ENCODE data around the gene VWA7. TPM values are rescaled to one million over a fixed set of nuclear protein-coding genes. Genes with fewer than 3 reads are reported as not detected.

The VWA7 gene
- total RNA-seq, 1 experiment from 2014 or later, result 0.34 TPM

DNA sequence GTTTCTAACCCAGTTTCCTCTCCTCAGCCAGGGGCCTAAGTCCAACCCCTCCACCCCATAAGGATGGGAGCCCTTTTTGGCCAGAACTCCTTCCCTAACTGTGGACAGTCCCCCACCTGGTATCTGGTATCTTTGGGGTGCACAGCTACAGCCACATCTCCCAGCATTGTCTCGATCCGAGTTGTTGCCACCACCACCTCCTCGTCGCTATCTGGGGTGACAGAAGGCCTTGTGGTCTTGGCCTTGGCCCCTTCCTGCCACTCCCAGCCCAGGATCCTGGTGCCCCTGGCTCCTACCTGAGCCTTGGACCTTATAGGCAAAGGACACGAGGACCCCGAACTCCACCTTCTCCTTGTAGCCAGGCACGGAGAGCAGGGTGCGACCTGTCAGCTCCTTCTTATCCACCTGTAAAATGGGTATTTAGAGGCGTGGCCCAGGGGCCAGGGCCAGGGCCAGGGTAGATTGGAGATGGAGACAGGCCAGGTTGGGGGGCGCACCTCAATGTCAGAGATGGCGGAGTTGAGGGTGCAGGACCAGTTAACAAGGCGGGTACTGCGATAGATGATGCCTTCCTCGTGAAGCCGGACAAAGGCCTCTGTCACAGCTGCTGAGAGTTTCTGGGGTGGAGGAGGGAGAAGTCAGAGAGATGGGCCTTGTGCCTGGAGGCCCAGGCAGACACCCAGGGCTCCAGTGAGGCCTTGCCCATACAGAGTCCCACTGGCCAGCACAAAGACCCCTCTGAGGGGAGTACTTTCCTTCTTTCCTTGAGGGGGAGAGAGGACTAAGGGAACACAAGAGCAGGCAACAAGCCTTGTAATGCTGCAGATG lies 7.2 kb upstream of the VWA7 start:
- no peak for DNase-seq
- Histone ChIP-seq H3K4me1 (ENCODE audit: low read length) (peaks cover 5% of the 10 kb centered on the region), H3K4me2 (ENCODE audit: low read depth, low read length, poor library complexity, severe bottlenecking) (no peak overlapping the region), H3K79me2 (ENCODE audit: low read length) (0 out of 2 replicates have a peak, but pooled peaks cover 4% of the 10 kb centered on the region), H3K36me3 (ENCODE audit: insufficient read depth, low read length) (peaks cover 23% of the 10 kb centered on the region), H3K9me3 (ENCODE audit: low read length) (no peaks in the 10 kb centered on the region), H2AFZ (ENCODE audit: low read length) (no peak overlapping the region), H3K9ac (ENCODE audit: low read length) (no peak overlapping the region), H3K27me3 (ENCODE audit: low read length) (no peaks in the 10 kb centered on the region), H3K27ac (ENCODE audit: low read length) (no peak overlapping the region), H3K9me2 (replicated peaks; ENCODE audit: insufficient read depth, low read length) (no peaks in the 10 kb centered on the region), H4K20me1 (ENCODE audit: insufficient read depth, low read depth, low read length) (no peaks in the 10 kb centered on the region), H3K4me3 (ENCODE audit: low read length) (no peak overlapping the region)

DNA sequence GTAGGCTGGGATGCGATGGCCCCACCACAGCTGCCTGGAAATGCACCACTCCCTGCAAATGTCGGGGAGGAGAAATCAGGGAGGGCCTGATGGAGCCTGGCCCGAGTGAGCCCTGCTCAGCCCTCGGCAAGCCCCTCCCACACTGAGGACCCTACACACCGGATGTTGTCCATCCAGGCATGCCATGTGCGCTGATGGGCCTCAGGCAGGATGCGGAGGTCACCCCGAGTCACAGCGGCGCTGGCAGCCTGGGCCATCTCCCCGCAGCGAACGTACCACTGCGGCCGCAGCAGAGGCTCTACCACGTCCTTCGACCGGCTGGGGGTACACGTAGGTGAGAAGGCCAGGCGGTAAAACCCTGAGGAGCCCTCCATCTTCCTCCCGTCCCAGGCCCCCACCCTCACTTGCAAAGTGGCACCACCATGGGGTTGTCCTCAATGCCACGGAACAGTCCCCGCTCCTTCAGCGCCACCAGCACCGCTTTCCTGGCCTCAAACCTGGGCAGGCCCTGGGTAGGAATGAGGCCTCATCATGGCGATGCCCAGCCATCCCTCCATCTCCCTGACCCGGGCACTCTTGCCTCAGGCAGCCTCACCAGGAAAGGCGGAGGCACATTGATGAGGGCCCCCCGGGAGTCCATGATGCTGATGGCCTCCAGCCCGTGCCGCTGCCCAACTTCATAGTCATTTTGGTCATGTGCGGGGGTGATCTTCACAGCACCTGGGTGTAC lies 5.2 kb upstream of the VWA7 start:
- Histone ChIP-seq H3K9me3 (ENCODE audit: low read length) (no peaks in the 10 kb centered on the region), H3K4me1 (ENCODE audit: low read length) (peaks cover 8% of the 10 kb centered on the region), H3K9ac (ENCODE audit: low read length) (no peak overlapping the region), H3K36me3 (ENCODE audit: insufficient read depth, low read length) (peaks cover 18% of the 10 kb centered on the region), H3K27me3 (ENCODE audit: low read length) (no peaks in the 10 kb centered on the region), H3K79me2 (ENCODE audit: low read length) (no peaks in the 10 kb centered on the region), H4K20me1 (ENCODE audit: insufficient read depth, low read depth, low read length) (no peaks in the 10 kb centered on the region), H3K4me2 (ENCODE audit: low read depth, low read length, poor library complexity, severe bottlenecking) (no peak overlapping the region), H3K27ac (ENCODE audit: low read length) (no peak overlapping the region), H2AFZ (ENCODE audit: low read length) (no peak overlapping the region), H3K4me3 (ENCODE audit: low read length) (no peak overlapping the region), H3K9me2 (replicated peaks; ENCODE audit: insufficient read depth, low read length) (no peaks in the 10 kb centered on the region)
- no peak for DNase-seq

DNA sequence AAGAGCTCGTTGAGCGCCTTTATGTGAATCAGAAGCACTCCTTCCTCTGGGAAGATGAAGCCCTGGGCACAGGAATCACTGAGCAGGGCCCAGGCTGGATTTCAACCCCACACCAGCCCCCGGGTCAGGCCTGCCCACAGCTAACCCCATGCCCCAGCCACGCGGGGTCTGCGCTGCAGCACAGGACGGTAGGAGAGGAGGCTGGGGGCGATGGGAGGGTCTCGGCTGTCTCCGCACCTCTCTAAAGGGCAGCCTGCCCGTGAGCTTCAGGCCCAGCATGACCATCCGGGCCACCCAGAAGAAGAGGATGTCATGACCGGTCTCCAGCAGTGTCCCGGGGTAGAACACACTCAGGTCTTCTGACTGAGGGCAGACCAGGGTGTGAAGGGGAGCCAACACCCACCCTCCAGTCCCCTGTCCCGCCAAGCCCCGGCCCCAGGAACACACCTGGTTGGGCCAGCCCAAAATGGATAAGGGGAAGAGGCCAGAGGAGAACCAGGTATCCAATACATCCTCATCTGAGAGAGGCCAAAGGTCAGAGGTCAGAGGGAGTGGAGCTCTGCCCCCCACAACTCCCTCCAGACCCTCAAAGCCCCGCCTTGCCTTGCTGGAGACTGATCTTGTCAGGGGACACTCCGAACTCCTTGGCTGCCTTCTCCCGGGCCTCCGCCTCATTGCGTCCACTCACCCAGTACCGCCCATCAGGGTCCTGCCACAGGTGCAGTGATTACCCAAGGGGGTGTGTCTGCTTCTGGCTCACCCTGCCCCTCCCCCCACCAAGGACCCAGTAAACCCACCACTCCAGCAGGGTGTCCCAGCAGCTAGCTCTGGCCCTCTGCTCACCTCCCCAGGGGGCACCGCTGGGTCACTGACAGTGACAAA lies 4.4 kb upstream of the VWA7 start:
- peaks cover 14% of the 10 kb centered on the region for H3K4me1 ChIP-seq (ENCODE audit: low read length)
- H3K9ac ChIP-seq (ENCODE audit: low read length), result no peak overlapping the region
- no peak overlapping the region for H3K27ac ChIP-seq (ENCODE audit: low read length)
- H3K79me2 ChIP-seq (ENCODE audit: low read length), result no peaks in the 10 kb centered on the region
- no peaks in the 10 kb centered on the region for H3K27me3 ChIP-seq (ENCODE audit: low read length)
- H3K4me2 ChIP-seq (ENCODE audit: low read depth, low read length, poor library complexity, severe bottlenecking), result no peak overlapping the region
- peaks cover 18% of the 10 kb centered on the region; the same call in 1 of the 2 replicates for H3K36me3 ChIP-seq (ENCODE audit: insufficient read depth, low read length)
- no peaks in the 10 kb centered on the region for H3K9me2 ChIP-seq (replicated peaks; ENCODE audit: insufficient read depth, low read length)
- DNase-seq, result no peak
- no peaks in the 10 kb centered on the region for H4K20me1 ChIP-seq (ENCODE audit: insufficient read depth, low read depth, low read length)
- no peak overlapping the region for H2AFZ ChIP-seq (ENCODE audit: low read length)
- no peak overlapping the region for H3K4me3 ChIP-seq (ENCODE audit: low read length)
- no peaks in the 10 kb centered on the region for H3K9me3 ChIP-seq (ENCODE audit: low read length)

DNA sequence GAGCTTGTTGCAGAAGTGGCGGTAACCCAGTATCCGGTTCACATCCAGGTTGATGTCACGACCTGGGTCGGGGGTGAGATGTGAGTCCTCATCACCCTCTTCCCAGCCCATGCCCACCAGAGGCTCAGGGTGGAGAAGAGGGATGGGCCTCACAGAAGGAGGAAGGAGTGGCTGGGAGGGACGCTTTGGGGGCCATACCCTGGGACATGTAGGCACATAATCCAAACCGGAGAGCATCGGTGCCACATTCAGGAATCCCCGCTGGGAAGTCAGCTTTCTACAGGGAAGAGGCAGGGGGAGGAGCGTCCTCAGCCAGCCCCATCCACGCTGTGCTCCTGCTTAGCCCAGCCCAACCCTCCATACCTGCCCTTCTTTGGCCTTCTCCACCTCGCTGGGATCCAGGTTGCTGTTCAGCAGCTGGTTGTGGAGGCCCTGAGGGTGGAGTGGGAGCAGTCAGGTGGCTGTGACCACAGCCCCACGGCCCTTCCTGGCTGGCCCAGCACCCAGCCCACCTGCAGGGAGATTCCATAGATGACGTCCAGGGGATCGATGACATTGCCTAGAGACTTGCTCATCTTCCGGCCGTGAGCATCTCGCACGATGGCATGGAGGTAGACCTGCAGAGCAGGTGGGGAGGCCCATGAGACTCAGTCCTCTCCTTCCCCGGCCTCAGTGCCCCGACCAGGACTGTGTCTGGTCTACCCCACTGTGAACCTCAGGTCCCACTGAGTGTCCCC lies 3.5 kb upstream of the VWA7 start:
- H3K9me2 ChIP-seq (replicated peaks; ENCODE audit: insufficient read depth, low read length), result no peaks in the 10 kb centered on the region
- H3K27me3 ChIP-seq (ENCODE audit: low read length), result no peaks in the 10 kb centered on the region
- no peaks in the 10 kb centered on the region for H3K9me3 ChIP-seq (ENCODE audit: low read length)
- no peak for DNase-seq
- no peak overlapping the region for H2AFZ ChIP-seq (ENCODE audit: low read length)
- no peaks in the 10 kb centered on the region for H4K20me1 ChIP-seq (ENCODE audit: insufficient read depth, low read depth, low read length)
- peaks cover 18% of the 10 kb centered on the region; the same call in 1 of the 2 replicates for H3K36me3 ChIP-seq (ENCODE audit: insufficient read depth, low read length)
- peaks cover 14% of the 10 kb centered on the region for H3K4me1 ChIP-seq (ENCODE audit: low read length)
- H3K79me2 ChIP-seq (ENCODE audit: low read length), result no peaks in the 10 kb centered on the region
- no peak overlapping the region for H3K4me2 ChIP-seq (ENCODE audit: low read depth, low read length, poor library complexity, severe bottlenecking)
- no peak overlapping the region for H3K4me3 ChIP-seq (ENCODE audit: low read length)
- no peak overlapping the region for H3K27ac ChIP-seq (ENCODE audit: low read length)
- no peak overlapping the region for H3K9ac ChIP-seq (ENCODE audit: low read length)

DNA sequence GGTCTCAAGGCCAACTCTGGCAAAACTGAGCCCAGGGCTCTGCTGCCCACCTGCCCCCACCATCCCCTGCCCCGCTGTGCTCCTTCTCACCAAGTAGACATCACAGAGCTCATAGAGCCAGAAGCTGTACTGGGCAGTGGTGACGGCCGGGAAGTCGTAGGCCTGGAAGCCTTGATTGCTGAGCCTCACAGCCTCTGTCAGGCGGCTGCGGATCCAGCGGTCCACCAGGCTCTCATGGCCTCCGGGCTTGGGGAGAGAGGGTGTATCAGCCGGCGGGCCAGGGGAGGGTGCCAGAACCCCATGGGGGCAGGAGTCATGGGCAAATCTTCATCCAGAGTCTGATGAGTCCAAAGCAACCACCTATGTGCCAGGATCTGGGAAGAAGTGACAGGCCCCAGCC lies 2.8 kb upstream of the VWA7 start:
- no peak overlapping the region for H2AFZ ChIP-seq (ENCODE audit: low read length)
- H3K9me2 ChIP-seq (replicated peaks; ENCODE audit: insufficient read depth, low read length), result no peaks in the 10 kb centered on the region
- H3K9ac ChIP-seq (ENCODE audit: low read length), result no peak overlapping the region
- no peak overlapping the region for H3K4me3 ChIP-seq (ENCODE audit: low read length)
- H3K36me3 ChIP-seq (ENCODE audit: insufficient read depth, low read length), result peaks cover 18% of the 10 kb centered on the region; the same call in 1 of the 2 replicates
- H3K9me3 ChIP-seq (ENCODE audit: low read length), result no peaks in the 10 kb centered on the region
- no peaks in the 10 kb centered on the region for H3K79me2 ChIP-seq (ENCODE audit: low read length)
- H3K27ac ChIP-seq (ENCODE audit: low read length), result no peak overlapping the region
- H3K27me3 ChIP-seq (ENCODE audit: low read length), result no peaks in the 10 kb centered on the region
- H3K4me1 ChIP-seq (ENCODE audit: low read length), result peaks cover 14% of the 10 kb centered on the region
- H4K20me1 ChIP-seq (ENCODE audit: insufficient read depth, low read depth, low read length), result no peaks in the 10 kb centered on the region
- DNase-seq, result no peak
- H3K4me2 ChIP-seq (ENCODE audit: low read depth, low read length, poor library complexity, severe bottlenecking), result no peak overlapping the region

DNA sequence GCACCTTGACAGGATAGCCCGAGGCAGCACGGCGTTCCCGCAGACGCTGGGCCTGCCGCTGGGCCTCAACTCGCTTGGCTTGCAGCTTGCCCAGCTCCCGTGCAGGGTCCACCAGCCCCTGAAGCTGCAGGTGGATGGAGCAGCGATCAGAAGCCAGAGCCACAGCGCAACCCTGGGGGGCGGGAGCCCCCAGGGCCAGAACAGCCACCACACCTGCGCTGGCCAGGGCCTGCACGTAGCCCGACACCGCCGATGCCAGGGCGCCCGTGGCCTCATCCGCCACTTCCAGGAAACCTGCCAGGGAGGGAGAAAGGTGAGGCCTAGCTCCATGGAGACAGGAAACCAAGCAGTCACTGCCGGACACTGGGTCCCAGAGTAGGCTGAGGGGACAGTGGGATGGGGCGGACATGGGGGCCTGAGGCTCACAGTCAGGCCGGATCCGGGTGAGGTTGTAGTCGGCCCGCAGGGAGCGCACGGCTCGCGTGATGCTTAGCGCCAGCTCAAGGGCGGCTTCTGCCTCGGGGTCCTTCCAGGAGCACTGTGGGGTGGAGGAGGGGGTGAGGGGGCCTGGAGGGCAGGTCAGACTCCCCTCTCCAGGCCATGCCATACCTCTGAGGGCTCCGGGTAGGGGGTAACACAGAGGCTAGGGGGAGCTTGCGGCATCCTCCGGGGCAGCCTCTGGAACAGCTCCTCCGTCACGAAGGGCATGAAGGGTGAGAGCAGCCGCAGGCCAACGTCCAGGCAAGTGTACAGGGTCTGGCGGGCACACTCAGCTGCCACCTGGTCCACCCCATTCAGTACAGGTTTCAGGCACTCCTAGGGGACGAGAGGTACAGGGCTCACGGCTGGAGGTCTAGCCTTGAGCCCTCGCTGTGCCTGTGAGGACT lies 2.1 kb upstream of the VWA7 start:
- H3K9me3 ChIP-seq (ENCODE audit: low read length), result no peaks in the 10 kb centered on the region
- no peaks in the 10 kb centered on the region for H3K9me2 ChIP-seq (replicated peaks; ENCODE audit: insufficient read depth, low read length)
- no peak overlapping the region for H2AFZ ChIP-seq (ENCODE audit: low read length)
- H3K4me1 ChIP-seq (ENCODE audit: low read length), result peaks cover 14% of the 10 kb centered on the region
- no peak overlapping the region for H3K27ac ChIP-seq (ENCODE audit: low read length)
- H3K9ac ChIP-seq (ENCODE audit: low read length), result no peak overlapping the region
- H3K4me2 ChIP-seq (ENCODE audit: low read depth, low read length, poor library complexity, severe bottlenecking), result no peak overlapping the region
- no peak for DNase-seq
- no peaks in the 10 kb centered on the region for H4K20me1 ChIP-seq (ENCODE audit: insufficient read depth, low read depth, low read length)
- no peaks in the 10 kb centered on the region for H3K27me3 ChIP-seq (ENCODE audit: low read length)
- H3K36me3 ChIP-seq (ENCODE audit: insufficient read depth, low read length), result peaks cover 13% of the 10 kb centered on the region; the same call in 1 of the 2 replicates
- no peak overlapping the region for H3K4me3 ChIP-seq (ENCODE audit: low read length)
- no peaks in the 10 kb centered on the region for H3K79me2 ChIP-seq (ENCODE audit: low read length)

DNA sequence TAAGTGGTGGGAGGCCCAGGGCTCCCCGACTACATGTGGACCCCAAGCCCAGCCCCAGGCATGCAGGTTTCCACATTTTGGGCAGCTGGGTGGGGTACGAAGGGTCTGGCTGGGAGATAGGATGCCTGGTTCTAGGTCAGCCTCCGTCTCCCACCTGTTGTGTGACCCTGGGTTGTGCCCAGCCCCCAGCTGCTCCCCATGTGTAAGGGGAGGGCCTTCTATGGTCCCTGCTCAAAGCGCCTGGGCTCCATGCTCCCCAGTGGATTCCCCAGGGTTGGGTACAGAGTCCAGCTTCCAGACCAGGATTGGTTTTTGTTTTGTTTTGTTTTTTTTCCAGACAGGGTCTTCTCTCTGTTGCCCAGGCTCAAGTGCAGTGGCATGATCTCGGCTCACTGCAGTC lies 1.1 kb upstream of the VWA7 start:
- peaks cover 9% of the 10 kb centered on the region; the same call in 1 of the 2 replicates for H3K36me3 ChIP-seq (ENCODE audit: insufficient read depth, low read length)
- H3K4me3 ChIP-seq (ENCODE audit: low read length), result no peak overlapping the region

More for the DNA sequence above, 1.1 kb upstream of the VWA7 start:
- DNase-seq, result no peak
- no peaks in the 10 kb centered on the region for H4K20me1 ChIP-seq (ENCODE audit: insufficient read depth, low read depth, low read length)
- no peaks in the 10 kb centered on the region for H3K9me2 ChIP-seq (replicated peaks; ENCODE audit: insufficient read depth, low read length)
- no peak overlapping the region for H2AFZ ChIP-seq (ENCODE audit: low read length)
- no peak overlapping the region for H3K9ac ChIP-seq (ENCODE audit: low read length)
- H3K27ac ChIP-seq (ENCODE audit: low read length), result no peak overlapping the region
- H3K79me2 ChIP-seq (ENCODE audit: low read length), result no peaks in the 10 kb centered on the region
- H3K9me3 ChIP-seq (ENCODE audit: low read length), result no peaks in the 10 kb centered on the region
- no peaks in the 10 kb centered on the region for H3K27me3 ChIP-seq (ENCODE audit: low read length)
- no peak overlapping the region for H3K4me2 ChIP-seq (ENCODE audit: low read depth, low read length, poor library complexity, severe bottlenecking)
- peaks cover 14% of the 10 kb centered on the region for H3K4me1 ChIP-seq (ENCODE audit: low read length)

All from Karpas-422 (cell line).